ENCODE data around the gene ACOXL.
A peak's percentile ranks its signal among the peaks of the same experiment; 100 is the strongest.
"Not testable (repeated sequence)": the region's sequence is repeated elsewhere in the genome, so short reads cannot be mapped to it uniquely, and the experiment has no call there.

Gene ACOXL

DNA sequence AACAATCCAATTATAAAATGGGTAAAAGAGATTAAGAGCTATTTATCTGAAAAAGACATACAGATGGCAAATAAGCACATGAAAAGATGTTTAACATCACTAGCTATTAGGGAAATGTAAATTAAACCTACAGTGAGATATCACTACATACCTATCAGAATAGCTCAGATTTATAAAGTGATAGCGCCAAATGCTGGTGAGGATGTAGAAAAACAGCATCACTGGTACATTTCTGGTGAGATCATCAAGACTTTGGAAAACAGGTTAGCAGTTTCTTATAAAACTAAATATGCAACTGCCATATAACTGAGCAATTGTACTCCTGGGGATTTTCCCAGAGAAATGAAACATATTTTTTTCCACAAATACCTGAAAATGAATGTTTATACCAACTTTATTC lies 100.4 kb downstream of the ACOXL start:
- no peak for DNase-seq

DNA sequence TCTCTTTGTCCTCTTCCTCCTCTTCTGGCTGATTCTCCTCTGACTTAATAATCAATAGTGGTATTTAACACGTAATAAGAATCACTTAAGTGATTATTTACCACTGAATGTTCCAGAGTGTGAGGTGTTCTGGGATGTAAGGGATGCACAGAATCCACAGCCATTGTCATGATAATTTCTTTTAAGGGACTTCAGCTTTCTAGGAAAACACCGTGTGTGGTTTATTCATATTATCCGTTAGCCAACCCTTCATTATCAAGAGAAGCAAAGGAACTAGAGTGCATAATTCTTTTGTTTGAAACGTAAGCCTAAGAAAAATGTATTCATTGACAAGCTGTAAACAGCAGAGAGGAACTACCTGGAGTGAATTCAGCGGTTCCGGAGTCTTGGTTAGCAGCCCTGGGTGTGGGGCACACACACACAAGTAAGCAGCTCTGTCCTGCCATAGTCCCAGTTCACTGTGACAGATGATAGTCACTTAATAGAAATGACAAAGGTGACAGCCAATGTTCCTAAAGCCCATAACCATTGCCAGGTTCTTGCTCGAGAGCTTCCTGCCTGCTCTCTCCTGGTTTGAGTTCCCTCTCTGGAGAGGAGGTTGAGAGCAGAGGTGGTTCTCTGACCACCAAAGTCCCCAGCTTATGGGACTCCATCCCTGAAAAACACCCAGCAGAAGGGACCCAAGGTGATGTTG lies 101.9 kb downstream of the ACOXL start:
- DNase-seq, result no peak

DNA sequence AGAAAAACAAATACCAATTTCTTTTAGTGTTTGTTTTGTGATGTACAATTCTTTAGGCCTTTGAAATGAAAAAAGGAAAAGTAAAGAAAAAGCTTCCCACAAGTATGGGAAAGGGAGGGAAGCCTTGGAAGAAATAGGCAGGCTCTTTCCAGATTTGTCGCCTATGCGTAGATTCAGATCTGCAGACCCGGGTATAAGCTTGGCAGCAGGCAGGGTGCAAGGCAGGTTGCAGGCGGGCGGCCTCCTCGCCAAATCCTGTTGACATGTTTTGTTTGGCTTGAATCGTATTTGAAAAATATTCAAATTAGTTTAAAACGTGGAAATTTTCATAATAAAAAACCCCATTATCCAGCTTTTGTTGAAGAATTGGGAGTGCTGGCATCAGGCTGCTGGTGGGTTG lies 104.3 kb downstream of the ACOXL start:
- DNase-seq, result no peak

DNA sequence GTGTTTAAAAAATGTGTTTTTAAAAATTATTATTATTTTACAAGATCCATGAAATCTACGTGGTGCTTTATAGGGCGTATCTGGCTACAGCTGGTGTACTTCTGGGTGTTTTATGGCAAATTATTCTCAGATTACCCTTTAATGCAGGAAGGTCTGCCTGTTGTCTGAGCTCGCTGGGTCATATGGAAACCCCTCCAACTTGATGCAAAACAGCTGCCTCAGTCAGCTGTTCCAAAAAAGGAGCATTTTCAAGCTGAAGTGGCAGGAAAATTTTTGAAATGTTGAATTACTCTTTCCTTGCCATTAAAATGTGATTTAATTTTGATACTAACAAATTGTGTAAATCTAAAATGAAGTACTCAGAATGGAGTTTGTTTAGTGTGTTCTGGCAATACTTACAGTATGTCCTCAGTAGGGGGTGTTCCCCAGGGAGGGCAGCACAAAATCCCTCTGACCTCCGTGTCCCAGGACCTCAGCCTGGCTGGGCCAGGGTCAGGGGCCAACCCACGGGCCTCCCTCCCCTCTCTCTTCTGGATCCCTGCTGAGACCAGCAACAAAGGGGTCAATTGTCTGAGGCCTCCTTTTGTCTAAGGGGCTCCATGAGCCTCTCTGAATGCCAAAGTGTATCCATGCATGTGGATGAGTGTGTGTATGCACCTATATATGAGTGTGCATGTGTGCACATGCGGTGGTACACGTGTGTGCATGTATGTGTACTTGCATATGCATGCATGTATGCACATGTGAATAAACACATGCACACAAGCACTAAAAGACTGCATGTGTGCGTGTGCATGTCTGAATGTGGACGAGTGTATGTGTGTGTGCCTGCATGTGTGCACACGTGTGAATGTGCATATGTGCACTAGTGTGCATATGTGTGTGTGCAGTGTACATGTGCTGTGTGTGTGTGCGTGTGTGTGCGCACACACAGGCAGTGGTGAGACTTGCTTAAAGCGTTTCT lies 105.4 kb downstream of the ACOXL start:
- DNase-seq, result no peak

DNA sequence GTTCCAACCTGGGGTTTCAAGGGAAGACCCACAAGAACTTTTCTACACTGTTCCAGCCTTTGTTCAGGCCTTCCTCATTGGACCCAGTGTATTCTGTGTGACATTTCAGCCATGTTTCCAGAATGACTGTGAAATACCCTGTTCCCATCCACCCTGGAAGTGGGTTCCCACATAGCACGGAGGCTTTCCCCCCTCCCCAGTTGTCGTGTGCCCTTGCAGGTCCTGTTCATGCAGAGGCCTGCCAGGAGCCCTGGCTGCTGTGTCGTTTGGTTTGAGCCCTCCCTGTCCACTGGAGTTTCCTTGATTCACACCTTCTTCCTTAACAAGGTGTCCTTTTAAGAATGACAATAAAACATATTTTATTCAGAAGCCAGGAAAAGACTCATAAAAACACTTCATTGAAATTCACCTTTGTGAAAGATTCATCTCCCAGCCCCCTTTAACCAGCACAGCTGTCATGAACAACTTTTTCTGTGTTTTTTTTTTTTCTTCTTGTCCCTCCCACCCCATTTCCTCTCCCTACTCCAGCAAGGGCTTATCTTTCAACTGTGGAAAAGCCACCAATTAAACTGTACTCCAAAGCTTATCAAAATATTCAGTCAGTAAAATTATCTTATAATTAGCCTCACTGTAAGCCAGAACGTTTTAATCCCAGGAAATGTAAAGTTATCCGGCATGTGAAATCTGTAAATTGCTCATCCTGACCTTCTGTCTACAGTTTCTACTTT lies 106.4 kb downstream of the ACOXL start:
- peak; percentile 5 for DNase-seq

DNA sequence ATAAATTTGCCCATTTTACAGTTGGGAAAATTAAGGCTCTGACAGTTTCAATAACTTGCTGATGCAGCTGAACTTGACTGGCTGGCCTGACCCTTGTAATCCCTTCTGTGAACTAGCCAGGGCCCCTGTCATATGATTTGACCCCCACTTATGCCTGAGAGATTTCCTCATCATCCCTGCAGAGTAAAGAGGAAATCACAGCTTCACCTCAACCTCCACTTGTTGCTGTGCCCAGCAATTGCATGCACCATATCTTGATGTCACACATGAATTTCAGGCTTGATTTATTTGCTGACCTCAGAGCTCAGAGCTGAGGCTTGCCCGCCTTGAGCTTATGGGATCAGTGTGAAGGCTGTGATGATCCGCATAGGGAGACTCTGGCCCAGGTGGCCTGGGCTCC lies 108.1 kb downstream of the ACOXL start:
- DNase-seq, result no peak

DNA sequence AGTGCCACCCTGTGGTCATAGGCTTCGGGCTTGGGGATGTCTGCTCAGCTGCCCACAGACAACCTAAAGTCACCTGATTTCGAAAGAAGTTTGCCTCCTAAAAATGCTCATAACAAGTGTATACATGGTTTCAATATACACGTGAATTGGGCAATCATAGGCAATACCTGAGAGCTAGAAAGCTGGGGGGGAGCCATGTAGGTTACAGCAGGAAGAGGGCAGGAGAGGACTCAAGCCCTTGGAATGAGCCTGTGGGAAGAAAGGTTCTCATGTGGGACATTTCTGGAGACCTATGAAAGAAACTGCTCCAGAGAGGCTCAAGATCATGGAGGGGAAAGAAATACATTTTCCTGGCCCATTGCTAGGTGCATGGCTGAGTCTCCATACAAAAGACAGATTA lies 109.7 kb downstream of the ACOXL start:
- no peak for DNase-seq

DNA sequence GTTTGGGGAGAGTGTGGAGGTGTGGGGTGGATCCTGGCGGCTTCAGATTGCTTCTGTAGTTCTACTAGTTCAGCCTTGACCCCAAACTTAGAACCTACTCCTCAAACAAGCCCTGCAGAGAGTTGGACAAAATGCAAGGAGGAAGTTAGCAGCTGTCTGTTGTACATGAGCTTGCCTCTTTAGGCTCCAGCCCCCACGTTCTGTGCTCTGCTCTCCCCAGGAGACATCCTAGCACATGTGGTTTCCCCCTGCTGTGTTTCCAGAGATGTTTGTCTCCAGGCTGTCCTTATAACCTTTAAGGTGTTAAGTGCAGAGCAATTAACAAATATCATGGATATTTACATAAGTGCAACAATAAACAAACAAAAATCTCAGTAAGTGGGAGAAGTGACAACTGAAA lies 111.1 kb downstream of the ACOXL start:
- DNase-seq, result no peak

DNA sequence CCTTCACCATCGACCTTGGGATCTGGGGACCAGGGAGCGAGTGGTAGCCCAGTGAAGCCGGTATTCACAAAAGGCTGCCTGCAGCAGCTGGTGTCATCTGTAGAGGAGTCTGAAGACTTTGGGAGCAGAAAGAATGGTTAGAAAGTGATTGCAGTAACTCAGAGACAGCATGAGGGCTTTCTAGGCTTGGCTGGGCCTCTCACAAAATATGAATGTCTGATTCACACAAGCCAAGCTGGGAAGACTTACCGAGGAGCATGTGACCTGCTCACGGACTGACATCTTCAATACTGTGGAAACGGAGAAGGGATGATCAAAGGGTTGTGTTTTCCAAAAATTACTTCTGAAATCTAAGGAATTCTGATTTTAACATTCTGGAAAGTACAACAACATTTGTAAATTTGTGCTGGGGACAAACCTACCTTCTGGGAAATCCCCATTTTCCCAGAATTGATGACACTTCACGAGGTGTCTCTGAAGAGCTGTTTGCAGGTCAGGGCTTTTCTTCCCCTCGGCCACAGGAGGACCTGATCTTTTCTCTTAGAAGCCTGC lies 111.7 kb downstream of the ACOXL start:
- DNase-seq, result no peak

DNA sequence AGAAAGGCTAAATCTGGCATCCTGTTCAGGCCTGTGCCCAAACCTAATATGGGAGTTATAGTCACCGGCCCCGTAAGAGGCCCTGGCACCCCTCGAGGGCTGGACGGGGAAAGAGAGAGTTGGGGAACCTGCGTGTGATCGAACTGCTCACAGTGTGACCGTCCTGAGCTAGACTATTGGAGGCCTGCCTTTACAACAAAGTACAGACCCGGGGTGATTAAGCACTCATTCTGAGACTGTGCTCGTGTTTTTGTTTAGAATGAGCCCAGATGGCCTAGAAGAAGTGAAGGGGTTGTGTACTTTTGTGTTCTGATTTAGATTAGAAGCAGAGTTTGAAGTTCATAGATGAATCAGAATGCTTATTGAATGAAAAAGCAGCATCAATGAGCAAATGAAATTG lies 115.3 kb downstream of the ACOXL start:
- DNase-seq, result no peak

DNA sequence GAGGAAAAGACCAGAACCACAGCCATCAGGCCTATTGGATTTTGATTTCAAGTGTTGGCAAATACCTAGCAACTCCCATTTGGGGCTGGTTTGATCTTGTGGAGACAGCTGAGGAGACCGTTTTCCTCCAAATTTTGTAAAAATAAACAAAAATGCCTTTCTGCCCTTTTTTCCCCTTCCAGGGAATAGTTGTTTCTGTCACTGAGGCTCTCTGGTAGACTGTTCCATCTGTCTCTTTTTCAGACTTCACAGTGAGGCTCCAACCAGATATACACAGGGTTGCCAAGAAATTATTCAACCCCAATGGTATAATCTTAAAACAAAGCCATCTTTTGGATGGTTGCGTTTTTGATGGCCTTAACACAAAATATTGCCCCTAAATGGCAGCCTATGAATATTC lies 115.7 kb downstream of the ACOXL start:
- no peak for DNase-seq

DNA sequence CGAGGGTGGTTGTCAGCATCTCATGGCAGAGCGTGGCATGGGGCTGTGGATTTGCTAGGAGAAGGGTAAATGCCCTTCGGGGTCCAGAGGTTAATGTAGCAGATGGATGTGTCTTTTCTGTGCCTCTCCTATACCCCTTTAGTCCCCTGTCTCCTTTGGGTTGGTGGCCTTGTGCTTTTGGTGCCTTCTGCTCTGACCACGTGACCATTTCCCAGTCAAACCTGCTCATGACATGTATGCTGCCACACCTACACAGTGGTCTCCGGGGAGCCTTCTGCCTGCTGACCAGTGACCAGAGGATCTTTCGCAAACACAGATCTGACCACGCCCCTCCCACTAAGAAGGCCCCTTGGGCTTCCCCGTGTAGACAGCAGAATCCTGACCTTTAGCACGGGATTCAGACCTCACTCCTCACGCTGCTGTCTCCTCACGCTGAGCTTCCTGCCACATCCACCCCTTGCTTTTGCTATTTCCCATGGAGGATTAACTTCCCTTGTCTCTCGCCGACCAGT lies 116.2 kb downstream of the ACOXL start:
- DNase-seq, result no peak

DNA sequence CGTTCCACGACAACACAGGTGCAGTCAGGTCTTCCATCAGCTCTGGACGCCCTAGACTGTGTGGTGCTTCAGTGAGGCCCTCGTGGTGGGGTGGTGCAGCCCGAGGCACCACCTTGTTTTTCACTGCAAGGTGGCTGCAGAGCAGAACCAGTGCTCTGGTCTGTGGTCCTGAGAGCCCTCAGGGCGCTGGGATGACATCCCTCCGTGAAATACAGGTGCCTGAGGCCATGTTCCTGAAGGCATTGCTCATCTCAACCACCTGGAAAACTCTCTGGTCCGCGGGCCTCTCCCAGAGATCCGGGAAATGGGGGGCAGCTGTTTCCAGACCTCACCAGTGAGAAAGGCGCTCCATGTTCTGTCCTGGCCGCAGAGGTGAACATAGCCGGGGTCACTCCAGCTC lies 119.2 kb downstream of the ACOXL start:
- DNase-seq, result no peak

DNA sequence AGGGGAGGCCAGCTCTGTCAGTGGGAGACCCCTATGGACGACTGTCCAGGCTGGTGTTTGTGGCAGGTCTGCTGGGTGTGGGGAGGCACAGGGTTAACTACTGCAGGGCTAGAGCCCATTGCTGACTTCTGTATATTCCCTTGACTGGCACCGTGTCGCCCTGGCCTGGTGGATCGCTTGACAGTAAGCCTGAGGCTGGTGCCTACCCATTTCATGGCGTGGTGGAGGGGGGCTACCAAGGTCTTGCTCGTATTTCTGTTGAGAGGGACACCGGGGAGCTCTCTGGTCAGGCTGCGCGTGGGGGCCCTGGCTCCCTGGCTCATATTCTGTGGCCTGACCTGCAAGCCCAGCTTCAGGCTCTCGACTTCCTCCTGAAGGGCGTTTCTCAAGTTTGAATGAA lies 119.7 kb downstream of the ACOXL start:
- no peak for DNase-seq

DNA sequence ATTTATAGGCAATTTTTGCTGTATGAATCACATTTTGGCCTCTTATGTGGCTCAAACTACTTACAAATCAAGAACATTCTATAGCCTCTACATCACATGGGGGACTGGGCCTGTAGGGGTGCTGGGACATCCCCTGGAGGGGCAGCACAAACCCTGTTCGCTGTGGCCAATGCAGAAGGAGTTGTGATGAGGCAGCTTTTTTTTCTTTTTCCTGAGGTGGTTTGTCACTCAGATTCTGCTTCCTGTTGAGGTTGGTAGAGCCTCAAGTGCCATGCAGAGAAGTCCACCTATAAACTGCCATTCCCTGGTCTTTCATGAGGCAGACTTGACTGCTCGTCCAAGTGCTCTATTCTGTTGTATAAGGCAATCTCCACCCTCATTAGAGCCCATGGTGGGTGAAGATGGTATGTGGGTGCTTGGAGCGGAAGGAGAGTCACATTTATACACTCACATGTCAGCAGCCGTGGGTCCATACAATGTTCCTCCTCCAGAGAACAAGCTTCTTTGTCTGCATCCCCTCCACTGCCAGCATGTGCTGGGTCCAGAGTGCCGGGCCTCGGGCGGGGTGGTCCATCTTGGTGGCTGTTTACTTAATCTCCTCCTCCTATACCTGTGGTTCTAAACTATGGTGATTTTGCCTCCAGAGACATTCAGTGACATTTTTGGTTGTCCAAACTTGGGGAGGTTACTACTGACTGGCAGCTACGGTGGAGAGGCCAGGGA lies 120.3 kb downstream of the ACOXL start:
- no peak for DNase-seq

DNA sequence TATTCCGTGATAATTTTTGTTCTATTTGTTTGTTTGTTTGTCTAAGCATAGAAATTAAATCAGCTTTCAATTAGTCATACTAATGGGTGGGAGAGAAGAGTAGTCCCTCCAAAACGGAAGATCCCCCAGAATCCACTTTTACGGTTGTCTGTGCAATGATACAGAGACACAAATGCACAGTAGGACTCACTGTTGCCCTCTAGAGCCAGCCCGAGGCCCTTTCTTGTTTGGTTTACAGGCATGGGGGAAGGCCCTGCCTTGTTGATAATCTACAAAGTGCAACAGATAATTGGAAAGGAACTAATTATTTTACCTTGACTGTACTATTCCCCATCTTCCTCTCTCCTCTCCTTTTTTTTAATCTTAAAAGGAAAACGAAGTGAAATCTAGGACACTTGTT lies 121.1 kb downstream of the ACOXL start:
- DNase-seq, result no peak

DNA sequence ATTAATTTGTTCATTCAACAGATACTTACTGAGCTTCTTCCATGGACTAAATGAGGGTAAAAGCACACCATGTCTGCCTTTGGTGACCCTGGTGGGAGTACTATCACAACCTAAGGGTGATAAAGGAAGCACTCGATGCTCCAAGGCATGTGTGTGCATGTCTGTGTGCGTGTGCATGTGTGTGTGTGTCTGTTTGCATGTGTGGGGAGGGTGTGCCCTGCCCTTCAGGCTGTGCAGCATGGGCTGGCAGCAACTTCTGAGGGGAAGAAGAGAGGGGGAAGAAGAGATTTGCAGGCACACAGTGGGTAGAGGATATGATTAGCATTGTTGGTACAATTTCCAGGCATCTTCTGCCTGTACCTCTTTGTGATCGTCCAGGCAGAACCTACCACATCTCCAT lies 121.6 kb downstream of the ACOXL start:
- no peak for DNase-seq

DNA sequence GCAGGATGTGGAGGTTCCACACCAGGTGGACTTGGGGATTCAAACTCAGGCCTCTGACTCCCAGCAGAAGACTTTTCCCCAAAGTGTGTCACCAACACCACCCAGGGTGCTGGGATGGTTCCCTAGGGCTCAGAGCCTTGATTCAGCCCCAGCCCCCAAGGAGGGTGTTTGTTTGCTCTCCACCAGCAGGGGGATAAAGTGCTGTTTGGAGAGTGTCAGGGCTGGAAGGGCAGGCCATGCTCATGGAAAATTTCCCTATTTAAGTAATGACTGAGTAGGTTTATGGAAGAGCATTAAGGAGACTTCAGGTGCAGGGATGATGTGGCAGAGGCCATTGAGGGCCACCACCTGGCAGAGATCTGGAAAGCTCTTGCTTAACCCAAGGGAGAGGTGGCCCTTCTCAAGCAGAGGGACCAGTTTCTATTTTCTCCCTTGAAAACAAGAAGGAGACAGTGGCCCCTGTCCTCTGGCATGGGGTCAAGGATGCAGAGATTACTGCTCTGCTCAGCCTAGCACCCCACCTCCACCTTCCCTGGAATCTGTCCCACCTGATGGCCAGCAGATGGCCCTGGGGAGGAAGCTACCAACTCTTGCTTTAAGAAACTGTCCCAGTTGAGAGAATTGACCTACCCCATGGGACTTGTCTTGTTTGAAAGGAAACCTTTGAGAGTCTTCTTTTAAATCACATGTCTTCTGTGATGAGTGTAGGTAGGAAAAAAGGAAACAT lies 122.1 kb downstream of the ACOXL start:
- DNase-seq, result no peak

DNA sequence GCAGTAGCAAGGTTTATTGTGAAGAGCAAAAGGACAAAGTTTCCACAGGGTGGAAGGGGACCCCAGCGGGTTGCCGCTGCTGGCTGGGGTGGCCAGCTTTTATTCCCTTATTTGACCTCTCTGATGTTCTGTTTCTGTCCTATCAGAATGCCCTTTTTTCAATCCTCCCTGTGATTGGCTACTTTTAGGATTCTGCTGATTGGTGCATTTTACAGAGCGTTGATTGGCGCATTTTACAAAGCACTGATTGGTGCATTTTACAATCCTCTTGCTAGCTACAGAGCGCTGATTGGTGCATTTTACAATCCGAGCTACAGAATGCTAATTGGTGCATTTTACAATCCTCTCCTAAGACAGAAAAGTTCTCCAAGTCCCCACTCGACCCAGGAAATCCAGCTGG lies 123.5 kb downstream of the ACOXL start:
- not testable (repeated sequence) for DNase-seq

DNA sequence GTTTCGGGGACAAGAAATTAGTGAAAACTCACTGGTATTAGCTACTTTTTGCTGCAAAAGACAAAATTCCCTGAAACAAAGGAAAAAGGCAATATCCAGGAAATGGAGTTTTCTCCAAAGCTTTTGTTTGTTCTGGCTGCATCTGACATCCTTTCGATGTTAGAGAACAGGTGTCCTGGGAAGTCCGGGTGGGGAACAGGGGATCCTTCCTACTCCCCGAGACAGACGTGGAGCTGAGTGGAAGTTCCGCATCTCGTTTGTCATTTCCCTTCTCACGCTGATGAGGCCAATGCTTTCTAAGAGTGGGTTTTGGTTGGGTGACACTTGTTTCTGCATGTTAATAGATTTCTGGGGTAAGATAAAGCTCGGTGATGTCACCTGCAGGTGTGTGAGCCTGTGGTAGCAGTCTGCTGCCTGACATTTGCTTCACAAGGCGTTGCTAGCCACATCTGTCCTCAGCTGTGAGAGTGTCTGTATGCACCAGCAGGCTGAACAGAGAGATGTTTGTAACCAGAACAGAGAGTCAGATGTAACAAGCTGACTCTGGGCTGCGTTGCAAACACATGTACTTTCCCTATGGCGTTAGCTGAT lies 125.9 kb downstream of the ACOXL start:
- no peak for DNase-seq

DNA sequence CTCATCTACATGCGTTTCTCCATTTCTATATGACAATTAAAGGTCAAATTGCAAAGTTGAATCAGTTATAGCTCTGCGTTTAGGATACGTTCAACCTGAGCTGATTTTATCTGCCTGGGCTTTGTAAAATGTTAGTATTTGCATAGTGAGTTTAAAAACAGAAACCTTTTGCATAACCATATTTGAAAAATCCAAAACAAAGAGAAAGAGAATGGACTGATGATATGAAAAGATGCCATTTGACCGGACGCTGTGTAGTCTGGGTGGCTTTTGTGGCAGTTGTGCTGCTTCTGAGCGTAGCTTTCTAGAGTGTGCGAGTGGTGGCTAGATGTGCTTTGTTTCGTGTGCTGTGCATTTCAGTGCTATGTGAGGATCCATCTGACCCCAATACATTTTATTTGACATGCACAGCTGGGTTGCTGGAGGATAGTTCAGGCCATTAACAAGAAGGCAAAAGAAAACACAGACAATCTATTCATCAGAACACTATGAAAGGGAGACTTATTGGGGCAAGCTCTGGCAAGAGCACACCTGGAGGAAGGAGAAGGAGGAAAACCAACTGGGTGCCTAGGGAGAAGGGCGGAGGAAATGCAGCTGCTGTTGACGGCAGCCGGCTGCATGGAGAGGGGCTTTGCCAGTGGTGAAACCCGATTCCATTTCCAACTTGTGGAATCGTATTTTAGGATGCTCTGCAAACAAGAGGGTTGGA lies 126.8 kb downstream of the ACOXL start:
- peak; percentile 4 for DNase-seq
